Epithelial cell of esophagus (primary cell): Measurements from ENCODE around the gene TRPM8.

Experiments
- DNase-seq: peaks from one replicate; pipeline ENCODE4 v3.0.0; 2010; ENCODE audit warnings: low read depth
- H3K4me3 ChIP-seq: 2 replicates; pipeline ENCODE4 v1.5.1; 2011; ENCODE audit warnings: mild to moderate bottlenecking, low read length, control low read depth
- CTCF ChIP-seq: IDR thresholded peaks from 2 replicates; pipeline ENCODE4 v1.5.1; 2011; ENCODE audit warnings: low read depth, mild to moderate bottlenecking, low read length, control low read depth, inconsistent platforms; ENCODE audit not compliant: insufficient read depth; ENCODE audit errors: missing control alignments

TRPM8 gene

GRCh38 chr2:233979748-233980147, 62.6 kb downstream of the TRPM8 start:
- no peak for TF ChIP-seq CTCF
- no peak for DNase-seq
- H3K4me3 ChIP-seq, result no peak overlapping the region

DNA sequence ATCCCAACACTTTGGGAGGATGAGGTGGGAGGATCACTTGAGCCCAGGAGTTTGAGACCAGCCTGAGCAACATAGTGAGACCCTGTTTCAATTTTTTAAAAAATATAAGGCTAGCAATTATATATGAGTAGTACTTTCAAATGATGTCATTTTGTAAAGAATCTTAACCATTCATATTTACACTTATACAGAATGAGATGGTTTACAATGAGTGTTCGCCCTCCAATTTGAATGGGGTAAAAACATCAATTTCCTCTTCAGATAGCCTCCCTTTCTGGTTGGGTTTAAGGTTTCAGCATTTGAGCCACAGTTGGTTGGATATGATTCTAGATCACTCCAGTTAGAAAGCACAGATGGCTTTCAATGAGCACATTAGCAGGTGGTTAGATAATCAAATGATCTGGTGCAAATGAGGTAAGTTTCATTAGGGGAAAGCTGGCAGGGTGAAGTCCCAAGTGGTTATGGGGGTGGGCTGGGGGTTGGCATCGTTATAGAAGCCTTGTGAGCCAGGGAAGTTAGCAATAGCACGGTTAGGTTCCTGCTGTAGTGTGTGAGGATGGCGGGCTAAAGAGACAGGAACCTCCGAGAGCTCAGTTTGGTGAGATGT, 63.9 kb downstream of the TRPM8 start:
- no peak for TF ChIP-seq CTCF
- no peak for DNase-seq
- H3K4me3 ChIP-seq, result no peak overlapping the region

DNA sequence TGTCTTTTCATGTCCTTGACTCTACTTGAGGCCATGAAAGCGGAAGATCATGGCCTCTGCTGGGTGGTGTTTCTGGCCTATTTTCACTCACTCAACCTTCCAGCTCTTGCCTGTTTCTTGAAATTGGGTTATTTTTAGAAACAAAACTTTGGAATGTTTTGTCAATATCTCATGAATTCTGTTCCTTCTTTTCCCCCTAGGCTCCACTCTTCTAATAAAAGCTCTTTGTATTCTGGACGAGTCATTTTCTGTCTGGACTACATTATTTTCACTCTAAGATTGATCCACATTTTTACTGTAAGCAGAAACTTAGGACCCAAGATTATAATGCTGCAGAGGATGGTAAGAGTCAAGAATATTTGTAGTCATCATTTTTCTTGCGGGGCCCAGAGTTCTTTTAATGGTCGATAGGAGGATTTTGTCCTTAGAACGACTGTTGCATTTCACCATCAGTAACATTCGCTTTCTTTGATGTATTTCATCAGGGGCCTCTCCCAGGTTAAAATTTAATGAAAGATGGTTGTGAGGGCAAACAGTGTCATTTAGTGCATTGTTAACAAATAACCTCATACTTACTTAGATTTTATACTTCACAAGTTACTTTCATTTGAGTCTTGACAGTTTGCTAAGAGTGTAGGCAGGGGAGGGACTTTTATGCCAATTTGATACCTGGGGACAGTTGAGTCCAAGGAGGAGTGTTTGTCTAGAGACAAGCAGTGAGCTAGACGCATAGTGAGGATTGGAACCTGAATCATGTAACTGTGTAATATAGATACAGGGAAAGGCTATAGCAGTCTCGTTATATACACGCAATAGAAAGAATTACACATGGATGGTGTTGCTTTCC, 64.6 kb downstream of the TRPM8 start:
- TF ChIP-seq CTCF, result no peak
- H3K4me3 ChIP-seq, result no peak overlapping the region
- no peak for DNase-seq

- no peak for TF ChIP-seq CTCF
- DNase-seq, result peak; percentile 90
- no peak overlapping the region for H3K4me3 ChIP-seq
These were observed 65.4 kb downstream of the TRPM8 start for GRCh38 chr2:233982421-233983121.

- DNase-seq, result no peak
- H3K4me3 ChIP-seq, result no peak overlapping the region
- TF ChIP-seq CTCF, result no peak
These were observed 66.3 kb downstream of the TRPM8 start for GRCh38 chr2:233983445-233983844.

DNA sequence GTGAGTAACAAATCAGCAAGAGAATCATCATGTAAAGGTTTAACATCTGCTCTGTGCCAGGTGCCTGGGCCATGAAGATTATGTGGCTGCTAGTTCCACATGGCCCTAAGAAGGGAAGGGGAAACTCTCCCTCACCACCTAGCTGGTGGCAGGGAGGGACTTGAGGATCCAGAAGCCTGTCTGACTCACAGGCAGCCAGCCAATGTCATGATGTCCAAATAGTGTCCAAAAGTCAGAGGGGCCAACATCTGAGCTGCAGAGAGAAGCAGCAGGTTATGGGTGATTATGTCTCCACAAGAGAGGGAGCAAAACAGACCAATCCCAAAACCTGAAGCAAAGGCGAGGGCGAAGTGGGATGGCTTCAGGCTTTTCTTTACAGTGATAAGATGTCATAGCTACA, 71.4 kb downstream of the TRPM8 start:
- DNase-seq, result no peak

More for the DNA sequence above, 71.4 kb downstream of the TRPM8 start:
- no peak overlapping the region for H3K4me3 ChIP-seq
- no peak for TF ChIP-seq CTCF
